CD4-positive, alpha-beta T cell (primary cell): ENCODE data around the gene ARHGAP26. TPM values are rescaled to one million over a fixed set of nuclear protein-coding genes. Genes with fewer than 3 reads are reported as not detected.

Experiments
- ATAC-seq: fragments of 200-7000 bp; cut with Tn5 transposase; one replicate; pipeline ENCODE4 v1.10.0; 2022; ENCODE audit warnings: mild to moderate bottlenecking; ENCODE audit not compliant: poor library complexity
- CTCF ChIA-PET: fragments of 350-600 bp; sonication (Branson Sonifier 250); formaldehyde crosslinking; loops from one replicate; lab custom pipeline; 2021; ENCODE audit warnings: antibody characterized with exemption, inconsistent platforms; lab: Charles Lee
- POLR2A ChIA-PET: fragments of 350-600 bp; sonication (Branson Sonifier 250); formaldehyde crosslinking; loops from one replicate; lab custom pipeline; 2021; ENCODE audit warnings: antibody characterized with exemption, inconsistent platforms; lab: Charles Lee
- DNase-seq, 14 experiments: peaks; one replicate each; pipeline ENCODE4 v3.0.0-alpha.2; 2013 to 2020; ENCODE audit warnings: mixed read lengths in 2 of 14
- H3K27ac ChIP-seq, 2 donors: one replicate each; pipeline versions ENCODE4 v1.5.1 to v1.7.0; 2013; ENCODE audit warnings: low read length in 2 of 2, low read depth in 1 of 2, mild to moderate bottlenecking in 1 of 2
- H3K27me3 ChIP-seq, 2 experiments: 1 replicate in 1 of 2; 2 replicates in 1 of 2; pipeline versions ENCODE4 v1.6.1 to v1.7.0; 2013; ENCODE audit warnings: low read length in 2 of 2, control low read depth in 1 of 2, mild to moderate bottlenecking in 1 of 2, moderate library complexity in 1 of 2; ENCODE audit not compliant: insufficient read depth in 2 of 2, control insufficient read depth in 1 of 2
- H3K36me3 ChIP-seq: one replicate; pipeline ENCODE4 v1.6.1; 2013; ENCODE audit warnings: low read length, control low read depth; ENCODE audit not compliant: insufficient read depth
- H3K4me1 ChIP-seq: one replicate; pipeline ENCODE4 v1.6.1; 2013; ENCODE audit warnings: low read length, control low read depth; ENCODE audit not compliant: insufficient read depth
- H3K4me3 ChIP-seq: one replicate; pipeline ENCODE4 v1.5.1; 2013; ENCODE audit warnings: mild to moderate bottlenecking, low read length, moderate library complexity
- H3K9me3 ChIP-seq, 2 experiments: 1 replicate in 1 of 2; 2 replicates in 1 of 2; pipeline versions ENCODE4 v1.6.1 to v1.7.0; 2013; ENCODE audit warnings: low read length in 2 of 2, mild to moderate bottlenecking in 2 of 2, control low read depth in 1 of 2, moderate library complexity in 1 of 2; ENCODE audit not compliant: control insufficient read depth in 1 of 2, insufficient read depth in 1 of 2
- H3K27ac Mint-ChIP-seq: one replicate; pipeline ENCODE4 v1.8.0; 2020; ENCODE audit warnings: mixed read lengths
- H3K27me3 Mint-ChIP-seq: one replicate; pipeline ENCODE4 v1.8.0; 2021; ENCODE audit warnings: mixed read lengths
- H3K36me3 Mint-ChIP-seq: one replicate; pipeline ENCODE4 v1.8.0; 2021; ENCODE audit warnings: low read depth, mixed read lengths
- H3K4me1 Mint-ChIP-seq: one replicate; pipeline ENCODE4 v1.8.0; 2021; ENCODE audit warnings: low read depth, mixed read lengths
- H3K4me3 Mint-ChIP-seq: one replicate; pipeline ENCODE4 v1.8.0; 2020; ENCODE audit warnings: mild to moderate bottlenecking, mixed read lengths
- H3K9me3 Mint-ChIP-seq: one replicate; pipeline ENCODE4 v1.8.0; 2020; ENCODE audit warnings: mixed read lengths
- CTCF ChIP-seq: fragments of 200-600 bp; IDR thresholded peaks from one replicate; pipeline ENCODE4 v1.8.0; 2022; ENCODE audit warnings: antibody characterized with exemption, mild to moderate bottlenecking
- intact Hi-C, 2 experiments: fragments of 100-400 bp; cut with DNase I in 1 of 2; cut with micrococcal nuclease in 1 of 2; formaldehyde crosslinking; loops; one replicate each; pipeline versions ENCODE4 v1.15.1 to v1.9.0; 2023 to 2025; cut with DNase I, micrococcal nuclease
- total RNA-seq, 174 experiments: library from RNA in 2 of 174; stranded (reverse) in 2 of 174; gene quantifications; one replicate each; pipeline ENCODE4 v1.2.3 and lab custom pipeline; 2021 to 2026

The ARHGAP26 gene
- total RNA-seq, 2 experiments from 2014 or later = 24.9 to 27.3 TPM

GRCh38 chr5:142981886-142982820, 212.0 kb downstream of the ARHGAP26 start:
- H3K4me3 Mint-ChIP-seq = no peak overlapping the region
- no peaks in the 10 kb centered on the region for H3K9me3 ChIP-seq
- H3K4me3 ChIP-seq = no peak overlapping the region
- peaks cover 44% of the 10 kb centered on the region for H3K4me1 Mint-ChIP-seq
- H3K27ac Mint-ChIP-seq = peak overlapping the region; percentile 21
- no peaks in the 10 kb centered on the region for H3K36me3 ChIP-seq
- no peaks in the 10 kb centered on the region for H3K9me3 Mint-ChIP-seq
- peaks cover 8% of the 10 kb centered on the region for H3K36me3 Mint-ChIP-seq
- CTCF ChIA-PET = no interaction called here
- ATAC-seq (no peak), DNase-seq (no peak)
- intact Hi-C loops = no loop called here
- POLR2A ChIA-PET = interaction anchor here (1.2 kb wide), 1 partner anchor 21 kb away, joined by 3 read pairs; no protein-coding TSS in a partner anchor
- no peaks in the 10 kb centered on the region for H3K27me3 Mint-ChIP-seq
- H3K27ac ChIP-seq = peak overlapping the region in 1 of 2 donors; percentile 35
- H3K27me3 ChIP-seq = no peaks in the 10 kb centered on the region
- H3K4me1 ChIP-seq = peaks cover 42% of the 10 kb centered on the region
- TF ChIP-seq CTCF = no peak

GRCh38 chr5:142982821-142983200, 212.6 kb downstream of the ARHGAP26 start:
- Histone ChIP-seq H3K9me3 (no peaks in the 10 kb centered on the region), H3K4me3 (no peak overlapping the region), H3K36me3 (no peaks in the 10 kb centered on the region), H3K4me1 (peaks cover 36% of the 10 kb centered on the region), H3K27ac (no peak overlapping the region), H3K27me3 (no peaks in the 10 kb centered on the region)
- ChIA-PET CTCF (no interaction called here), POLR2A (interaction anchor here (1.2 kb wide), 1 partner anchor 20 kb away, joined by 3 read pairs; no protein-coding TSS in a partner anchor)
- Mint-ChIP-seq H3K27me3 (no peaks in the 10 kb centered on the region), H3K36me3 (peaks cover 8% of the 10 kb centered on the region), H3K9me3 (no peaks in the 10 kb centered on the region), H3K4me1 (peaks cover 37% of the 10 kb centered on the region), H3K4me3 (no peak overlapping the region), H3K27ac (no peak overlapping the region)
- ATAC-seq (no peak), DNase-seq (no peak)
- intact Hi-C loops = no loop called here
- no peak for TF ChIP-seq CTCF

GRCh38 chr5:142984011-142984410, 213.8 kb downstream of the ARHGAP26 start:
- peaks cover 30% of the 10 kb centered on the region for H3K4me1 ChIP-seq
- H3K36me3 ChIP-seq = no peaks in the 10 kb centered on the region
- DNase-seq = no peak
- H3K27me3 ChIP-seq = no peaks in the 10 kb centered on the region
- no peak overlapping the region for H3K4me3 ChIP-seq
- Mint-ChIP-seq H3K4me1 (peaks cover 30% of the 10 kb centered on the region), H3K36me3 (peaks cover 19% of the 10 kb centered on the region), H3K27ac (no peak overlapping the region), H3K27me3 (no peaks in the 10 kb centered on the region), H3K4me3 (no peak overlapping the region), H3K9me3 (no peaks in the 10 kb centered on the region)
- intact Hi-C loops = no loop called here
- CTCF ChIA-PET = interaction anchor here (2.2 kb wide), 1 partner anchor 19 kb away, joined by 5 read pairs; no protein-coding TSS in a partner anchor
- no peak for ATAC-seq
- POLR2A ChIA-PET = no interaction called here
- no peak for TF ChIP-seq CTCF
- no peaks in the 10 kb centered on the region for H3K9me3 ChIP-seq
- H3K27ac ChIP-seq = peak overlapping the region in 1 of 2 donors; percentile 4
